ENCODE data around the gene CCDC6. TPM values are rescaled to one million over a fixed set of nuclear protein-coding genes. Genes with fewer than 3 reads are reported as not detected.
"Not testable (repeated sequence)": the region's sequence is repeated elsewhere in the genome, so short reads cannot be mapped to it uniquely, and the experiment has no call there.

CCDC6 gene
- total RNA-seq, 4 donors from 2014 or later, result 30.8 to 66.0 (median 53.4) TPM

DNA sequence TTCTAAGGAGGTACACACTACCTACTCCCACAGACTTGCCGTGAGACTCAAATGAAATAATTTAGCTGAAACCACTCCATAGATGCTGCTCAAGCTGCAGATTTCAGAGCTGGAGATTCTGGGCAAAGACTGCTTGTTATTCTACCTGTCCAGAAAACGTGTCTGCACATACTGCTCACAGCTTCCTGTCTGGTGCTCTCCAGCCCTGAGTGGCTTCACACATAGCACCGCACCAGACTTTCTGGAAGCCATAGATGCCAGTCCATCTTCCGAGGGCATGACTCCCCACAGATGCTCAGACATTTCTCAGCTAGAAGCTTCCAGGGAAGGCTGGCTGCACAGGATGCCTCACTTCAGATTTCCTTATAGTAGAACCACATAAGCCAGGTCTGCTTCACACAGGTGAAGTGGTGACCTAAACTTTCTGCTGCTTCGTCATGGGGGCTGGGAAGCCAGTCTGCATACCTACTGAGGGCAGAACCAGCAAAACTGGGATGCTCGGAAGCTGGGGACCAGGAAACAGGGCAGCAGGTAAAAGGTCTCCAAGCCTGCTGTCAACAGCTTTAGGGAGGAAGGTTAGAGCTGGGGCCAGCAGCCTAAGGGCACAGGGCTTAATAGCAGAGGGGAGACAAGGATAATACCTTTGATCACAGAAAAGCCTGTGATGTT, 18.2 kb downstream of the CCDC6 start:
- H3K4me1 ChIP-seq, result peaks cover 3 to 90% (median 14%) of the 10 kb centered on the region in 3 donors
- no peak overlapping the region for H3K27ac ChIP-seq
- H3K4me3 ChIP-seq, result no peak overlapping the region
- H3K9me3 ChIP-seq, result no peaks in the 10 kb centered on the region
- no peaks in the 10 kb centered on the region for H3K27me3 ChIP-seq
- no peak for ATAC-seq
- peaks cover 0 to 15% of the 10 kb centered on the region in 2 donors for H3K36me3 ChIP-seq
- 74 to 100% methylated on average over 1 to 3 of the region's 6 CpGs for WGBS, 2 donors (ENCODE audit: low coverage in 1 of 2)
- no peak for TF ChIP-seq POLR2AphosphoS5 (IDR thresholded peaks at IDR 0.05)

GRCh38 chr10:59887006-59887405, 19.4 kb downstream of the CCDC6 start:
- no peaks in the 10 kb centered on the region for H3K27me3 ChIP-seq
- peaks cover 0 to 15% of the 10 kb centered on the region in 2 donors for H3K36me3 ChIP-seq
- H3K4me1 ChIP-seq, result peaks cover 3 to 80% (median 7%) of the 10 kb centered on the region in 3 donors
- H3K27ac ChIP-seq, result no peak overlapping the region
- H3K4me3 ChIP-seq, result no peak overlapping the region
- WGBS, 2 donors (ENCODE audit: low coverage in 1 of 2), result 71 to 100% methylated on average over 2 to 5 of the region's 5 CpGs
- ATAC-seq, result no peak
- TF ChIP-seq, protein P1, sequence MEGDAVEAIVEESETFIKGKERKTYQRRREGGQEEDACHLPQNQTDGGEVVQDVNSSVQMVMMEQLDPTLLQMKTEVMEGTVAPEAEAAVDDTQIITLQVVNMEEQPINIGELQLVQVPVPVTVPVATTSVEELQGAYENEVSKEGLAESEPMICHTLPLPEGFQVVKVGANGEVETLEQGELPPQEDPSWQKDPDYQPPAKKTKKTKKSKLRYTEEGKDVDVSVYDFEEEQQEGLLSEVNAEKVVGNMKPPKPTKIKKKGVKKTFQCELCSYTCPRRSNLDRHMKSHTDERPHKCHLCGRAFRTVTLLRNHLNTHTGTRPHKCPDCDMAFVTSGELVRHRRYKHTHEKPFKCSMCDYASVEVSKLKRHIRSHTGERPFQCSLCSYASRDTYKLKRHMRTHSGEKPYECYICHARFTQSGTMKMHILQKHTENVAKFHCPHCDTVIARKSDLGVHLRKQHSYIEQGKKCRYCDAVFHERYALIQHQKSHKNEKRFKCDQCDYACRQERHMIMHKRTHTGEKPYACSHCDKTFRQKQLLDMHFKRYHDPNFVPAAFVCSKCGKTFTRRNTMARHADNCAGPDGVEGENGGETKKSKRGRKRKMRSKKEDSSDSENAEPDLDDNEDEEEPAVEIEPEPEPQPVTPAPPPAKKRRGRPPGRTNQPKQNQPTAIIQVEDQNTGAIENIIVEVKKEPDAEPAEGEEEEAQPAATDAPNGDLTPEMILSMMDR (IDR thresholded peaks at IDR 0.05), result no peak
- TF ChIP-seq POLR2AphosphoS5 (IDR thresholded peaks at IDR 0.05) (no peak), EP300 (IDR thresholded peaks at IDR 0.05) (no peak), POLR2A (IDR thresholded peaks at IDR 0.05) (no peak)
- H3K9me3 ChIP-seq, result no peaks in the 10 kb centered on the region

DNA sequence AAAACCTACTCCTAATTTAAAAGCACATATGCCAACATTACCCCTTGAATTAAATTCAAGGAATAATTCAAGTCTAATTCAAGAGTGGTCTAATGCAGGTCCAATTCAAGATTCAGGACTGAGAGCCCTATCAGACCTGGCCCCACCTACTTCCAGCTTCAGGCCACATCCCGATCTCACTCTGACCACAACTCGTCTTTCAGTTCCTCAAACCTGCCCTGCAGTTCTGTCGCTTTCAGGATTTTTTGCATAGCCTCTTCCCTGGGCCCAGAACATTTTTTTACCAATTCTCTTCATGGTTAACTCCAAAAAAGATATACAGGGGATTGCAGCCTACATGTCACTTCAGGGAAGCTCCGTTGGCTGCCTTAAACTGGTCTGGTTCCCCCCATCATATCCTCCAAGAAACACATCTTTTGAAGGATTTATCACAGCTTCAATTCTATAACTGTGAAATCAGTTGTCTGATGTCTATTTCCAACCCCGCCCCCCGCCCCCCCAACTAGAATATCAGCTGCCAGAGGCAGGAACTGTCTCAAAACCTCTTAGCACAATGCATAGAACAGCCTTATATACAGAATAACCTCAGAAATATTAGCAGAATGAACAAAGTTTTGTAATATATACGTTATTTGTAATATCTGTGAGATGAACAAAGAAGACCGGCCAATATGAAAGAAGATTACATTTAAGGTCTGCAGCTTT, 20.8 kb downstream of the CCDC6 start:
- H3K27me3 ChIP-seq, result no peaks in the 10 kb centered on the region
- TF ChIP-seq, protein P1 (IDR thresholded peaks at IDR 0.05), result no peak
- TF ChIP-seq POLR2A (IDR thresholded peaks at IDR 0.05) (no peak), POLR2AphosphoS5 (IDR thresholded peaks at IDR 0.05) (no peak), EP300 (IDR thresholded peaks at IDR 0.05) (no peak)
- peaks cover 3 to 80% (median 7%) of the 10 kb centered on the region in 3 donors for H3K4me1 ChIP-seq
- H3K4me3 ChIP-seq, result no peak overlapping the region
- no peak overlapping the region for H3K27ac ChIP-seq
- H3K36me3 ChIP-seq, result peaks cover 0 to 15% of the 10 kb centered on the region in 2 donors
- H3K9me3 ChIP-seq, result no peaks in the 10 kb centered on the region
- WGBS, 2 donors (ENCODE audit: low coverage in 1 of 2), result 60 to 75% methylated on average over 6 to 7 of the region's 8 CpGs
- ATAC-seq, result no peak

GRCh38 chr10:59884893-59885292, 21.5 kb downstream of the CCDC6 start:
- not testable (repeated sequence) for H3K4me3 ChIP-seq, H3K9me3 ChIP-seq, H3K27ac ChIP-seq, H3K27me3 ChIP-seq, ATAC-seq
- WGBS, 2 donors (ENCODE audit: low coverage in 1 of 2), result 60 to 93% methylated on average over 1 to 8 of the region's 8 CpGs
- Histone ChIP-seq H3K4me1 (peaks cover 3 to 85% (median 7%) of the 10 kb centered on the region in 3 donors), H3K36me3 (peaks cover 0 to 11% of the 10 kb centered on the region in 2 donors)

DNA sequence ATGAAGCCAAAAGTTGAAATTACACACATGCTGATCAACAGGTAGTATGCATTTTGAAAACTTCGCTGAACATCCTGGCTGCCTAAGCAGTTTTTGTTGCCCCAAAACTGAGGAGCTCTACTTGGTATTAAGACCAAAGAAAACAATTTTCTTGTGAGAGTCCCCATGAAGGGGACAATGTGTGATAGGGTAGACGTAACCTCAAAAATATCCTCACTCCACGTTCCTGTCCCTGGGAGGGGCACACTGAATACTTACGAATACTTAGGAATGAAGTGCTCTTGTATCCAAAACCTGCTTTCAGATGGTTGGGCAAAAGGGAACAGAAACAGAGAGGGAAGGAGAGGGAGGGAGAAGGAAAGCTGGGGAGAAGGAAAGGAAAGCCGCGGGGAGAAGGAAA, 24.7 kb downstream of the CCDC6 start:
- ATAC-seq, result no peak
- no peaks in the 10 kb centered on the region for H3K9me3 ChIP-seq
- no peaks in the 10 kb centered on the region for H3K27me3 ChIP-seq
- H3K4me1 ChIP-seq, result peaks cover 7 to 86% (median 10%) of the 10 kb centered on the region in 3 donors
- no peak overlapping the region for H3K27ac ChIP-seq
- H3K36me3 ChIP-seq, result no peaks in the 10 kb centered on the region
- TF ChIP-seq POLR2A (IDR thresholded peaks at IDR 0.05) (no peak), POLR2AphosphoS5 (IDR thresholded peaks at IDR 0.05) (no peak), EP300 (IDR thresholded peaks at IDR 0.05) (no peak)
- TF ChIP-seq, protein P1 (IDR thresholded peaks at IDR 0.05), result no peak
- 63 to 77% methylated on average over 1 to 3 of the region's 6 CpGs for WGBS, 2 donors (ENCODE audit: low coverage in 1 of 2)
- H3K4me3 ChIP-seq, result no peak overlapping the region
